ENCODE data around the gene ALG14. TPM values are rescaled to one million over a fixed set of nuclear protein-coding genes. Genes with fewer than 3 reads are reported as not detected.

Gene ALG14
- total and polyA plus RNA-seq, 2 donors (not counting 1 experiment from before 2014, with no cell fraction given), result 0.92 to 2.6 TPM

GRCh38 chr1:95015076-95015475 is 57.7 kb downstream of the ALG14 start:
- no peak overlapping the region for H3K27ac Mint-ChIP-seq
- no peak overlapping the region for H3K4me3 ChIP-seq (ENCODE audit: control extremely low read depth in 1 of 5, extremely low read depth in 1 of 5, insufficient read depth in 1 of 5, low read depth in 2 of 5, low read length in 4 of 5)
- ChIA-PET CTCF (interaction anchor here (0.7 kb wide), 1 partner anchor 44 kb away, joined by 3 read pairs; no protein-coding TSS in a partner anchor), POLR2A (no interaction called here)
- H3K9ac ChIP-seq (ENCODE audit: low read length), result no peak overlapping the region
- intact Hi-C loops (cut with micrococcal nuclease), result no loop called here
- H3K36me3 ChIP-seq (replicated peaks in 1 of 2; ENCODE audit: control extremely low read depth in 1 of 2, control insufficient read depth in 1 of 2, extremely low read depth in 1 of 2, insufficient read depth in 2 of 2, low read length in 1 of 2), result no peaks in the 10 kb centered on the region
- H3K9me3 Mint-ChIP-seq (ENCODE audit: insufficient read depth), result no peaks in the 10 kb centered on the region
- no peak for TF ChIP-seq EZH2 (IDR thresholded peaks at IDR 0.05; ENCODE audit: borderline replicate concordance, insufficient read depth, low read depth, low read length, poor library complexity, severe bottlenecking)
- TF ChIP-seq, protein P1, sequence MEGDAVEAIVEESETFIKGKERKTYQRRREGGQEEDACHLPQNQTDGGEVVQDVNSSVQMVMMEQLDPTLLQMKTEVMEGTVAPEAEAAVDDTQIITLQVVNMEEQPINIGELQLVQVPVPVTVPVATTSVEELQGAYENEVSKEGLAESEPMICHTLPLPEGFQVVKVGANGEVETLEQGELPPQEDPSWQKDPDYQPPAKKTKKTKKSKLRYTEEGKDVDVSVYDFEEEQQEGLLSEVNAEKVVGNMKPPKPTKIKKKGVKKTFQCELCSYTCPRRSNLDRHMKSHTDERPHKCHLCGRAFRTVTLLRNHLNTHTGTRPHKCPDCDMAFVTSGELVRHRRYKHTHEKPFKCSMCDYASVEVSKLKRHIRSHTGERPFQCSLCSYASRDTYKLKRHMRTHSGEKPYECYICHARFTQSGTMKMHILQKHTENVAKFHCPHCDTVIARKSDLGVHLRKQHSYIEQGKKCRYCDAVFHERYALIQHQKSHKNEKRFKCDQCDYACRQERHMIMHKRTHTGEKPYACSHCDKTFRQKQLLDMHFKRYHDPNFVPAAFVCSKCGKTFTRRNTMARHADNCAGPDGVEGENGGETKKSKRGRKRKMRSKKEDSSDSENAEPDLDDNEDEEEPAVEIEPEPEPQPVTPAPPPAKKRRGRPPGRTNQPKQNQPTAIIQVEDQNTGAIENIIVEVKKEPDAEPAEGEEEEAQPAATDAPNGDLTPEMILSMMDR (IDR thresholded peaks at IDR 0.05), result no peak
- ATAC-seq (ENCODE audit: low read depth) (no peak), DNase-seq (no peak)
- H3K27me3 ChIP-seq (replicated peaks in 1 of 4; ENCODE audit: control extremely low read depth in 1 of 4, control insufficient read depth in 3 of 4, insufficient read depth in 4 of 4, low read length in 3 of 4), result no peaks in the 10 kb centered on the region
- no peaks in the 10 kb centered on the region for H3K9me3 ChIP-seq (ENCODE audit: control extremely low read depth in 1 of 3, control insufficient read depth in 2 of 3, insufficient read depth in 1 of 3, low read length in 2 of 3)
- no peaks in the 10 kb centered on the region for H3K4me1 ChIP-seq (ENCODE audit: control insufficient read depth in 2 of 2, insufficient read depth in 2 of 2, low read length in 2 of 2)
- no peak overlapping the region for H2AFZ ChIP-seq (ENCODE audit: insufficient read depth, low read depth, low read length, poor library complexity, severe bottlenecking)
- no peaks in the 10 kb centered on the region for H3K79me2 ChIP-seq (ENCODE audit: control insufficient read depth, insufficient read depth, low read length)
- H3K27ac ChIP-seq (ENCODE audit: low read length in 2 of 2), result no peak overlapping the region
- H3K4me3 Mint-ChIP-seq, result no peak overlapping the region
- H3K4me2 ChIP-seq (replicated peaks; ENCODE audit: low read depth, low read length, poor library complexity, severe bottlenecking), result no peak overlapping the region
- no CpG with 5 or more reads among the region's 3 CpGs for WGBS (ENCODE audit: insufficient coverage)
- peaks cover 7% of the 10 kb centered on the region for H3K4me1 Mint-ChIP-seq
- no peaks in the 10 kb centered on the region for H4K20me1 ChIP-seq (ENCODE audit: control insufficient read depth, insufficient read depth, low read length, poor library complexity, severe bottlenecking)
- no peaks in the 10 kb centered on the region for H3K27me3 Mint-ChIP-seq

GRCh38 chr1:95013950-95014574 is 58.7 kb downstream of the ALG14 start:
- no peaks in the 10 kb centered on the region for H3K27me3 Mint-ChIP-seq
- H3K9ac ChIP-seq (ENCODE audit: low read length), result no peak overlapping the region
- no peak overlapping the region for H2AFZ ChIP-seq (ENCODE audit: insufficient read depth, low read depth, low read length, poor library complexity, severe bottlenecking)
- no peak overlapping the region for H3K4me3 ChIP-seq (ENCODE audit: control extremely low read depth in 1 of 5, extremely low read depth in 1 of 5, insufficient read depth in 1 of 5, low read depth in 2 of 5, low read length in 4 of 5)
- H4K20me1 ChIP-seq (ENCODE audit: control insufficient read depth, insufficient read depth, low read length, poor library complexity, severe bottlenecking), result no peaks in the 10 kb centered on the region
- WGBS (ENCODE audit: insufficient coverage), result no CpG with 5 or more reads among the region's 2 CpGs
- intact Hi-C loops (cut with micrococcal nuclease), result no loop called here
- DNase-seq, result no peak
- no peaks in the 10 kb centered on the region for H3K4me1 ChIP-seq (ENCODE audit: control insufficient read depth in 2 of 2, insufficient read depth in 2 of 2, low read length in 2 of 2)
- no peaks in the 10 kb centered on the region for H3K79me2 ChIP-seq (ENCODE audit: control insufficient read depth, insufficient read depth, low read length)
- no peaks in the 10 kb centered on the region for H3K27me3 ChIP-seq (replicated peaks in 1 of 4; ENCODE audit: control extremely low read depth in 1 of 4, control insufficient read depth in 3 of 4, insufficient read depth in 4 of 4, low read length in 3 of 4)
- H3K4me1 Mint-ChIP-seq, result peaks cover 7% of the 10 kb centered on the region
- CTCF ChIA-PET, result no interaction called here
- no peaks in the 10 kb centered on the region for H3K36me3 ChIP-seq (replicated peaks in 1 of 2; ENCODE audit: control extremely low read depth in 1 of 2, control insufficient read depth in 1 of 2, extremely low read depth in 1 of 2, insufficient read depth in 2 of 2, low read length in 1 of 2)
- no peak for ATAC-seq (ENCODE audit: low read depth)
- POLR2A ChIA-PET, result no interaction called here
- no peak overlapping the region for H3K4me3 Mint-ChIP-seq
- H3K27ac Mint-ChIP-seq, result no peak overlapping the region
- H3K9me3 Mint-ChIP-seq (ENCODE audit: insufficient read depth), result no peaks in the 10 kb centered on the region
- TF ChIP-seq, protein P1 (IDR thresholded peaks at IDR 0.05), result no peak
- no peak for TF ChIP-seq EZH2 (IDR thresholded peaks at IDR 0.05; ENCODE audit: borderline replicate concordance, insufficient read depth, low read depth, low read length, poor library complexity, severe bottlenecking)
- no peak overlapping the region for H3K27ac ChIP-seq (ENCODE audit: low read length in 2 of 2)
- H3K9me3 ChIP-seq (ENCODE audit: control extremely low read depth in 1 of 3, control insufficient read depth in 2 of 3, insufficient read depth in 1 of 3, low read length in 2 of 3), result no peaks in the 10 kb centered on the region
- no peak overlapping the region for H3K4me2 ChIP-seq (replicated peaks; ENCODE audit: low read depth, low read length, poor library complexity, severe bottlenecking)
